Stimulated activated CD8-positive, alpha-beta memory T cell treated with anti-CD3 and anti-CD28 coated beads, Interleukin-4, amount 100 ng/mL, for 4 hours (primary cell): ENCODE results near the gene ZNF787.

Source experiments
- DNase-seq, 2 donors: peaks; one replicate each; pipeline ENCODE4 v3.0.0-alpha.2; 2020; ENCODE audit warnings: low read depth in 2 of 2, low spot score in 1 of 2

ZNF787 gene

GRCh38 chr19:56123266-56123891 is 2.3 kb upstream of the ZNF787 start:
- no peak for DNase-seq

DNA sequence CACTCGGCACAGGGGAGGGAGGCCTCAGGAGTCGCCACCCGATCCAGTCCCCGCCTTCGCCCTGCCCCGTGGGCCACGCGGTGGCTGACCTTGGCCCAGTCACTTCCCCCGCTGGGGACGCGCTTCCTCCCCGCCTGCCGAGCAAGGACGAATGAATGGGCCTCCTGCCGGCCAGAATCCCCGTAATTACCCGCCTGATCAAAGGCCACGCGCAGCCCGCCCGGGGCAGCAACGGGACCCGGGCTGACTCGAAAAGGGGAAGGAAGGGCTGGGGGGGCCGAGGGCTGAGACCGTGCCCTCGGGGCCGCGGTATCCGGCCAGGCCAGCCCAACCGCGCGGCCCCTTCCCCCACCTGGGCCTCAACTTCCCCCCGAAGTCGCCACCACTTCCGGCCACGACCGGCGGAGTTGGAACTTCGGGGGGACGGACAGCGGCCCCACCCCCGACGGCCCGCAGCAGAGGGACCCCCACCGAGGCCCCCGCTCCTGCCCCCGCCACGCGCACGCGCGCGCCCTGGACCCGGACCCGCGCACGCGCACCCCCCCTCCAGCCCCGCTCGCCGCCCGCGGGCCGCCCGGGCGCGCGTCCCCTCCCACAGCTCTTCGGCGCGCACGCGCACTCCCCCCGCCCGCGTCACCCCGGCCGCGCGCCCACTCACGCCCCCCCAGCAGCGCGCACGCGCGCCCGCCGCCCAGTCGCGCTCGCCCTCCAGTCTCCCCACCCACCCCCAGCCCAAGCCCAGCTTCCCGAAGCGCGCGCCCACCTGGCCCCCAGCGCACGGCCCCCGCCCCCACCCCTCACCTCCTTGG is 520 bp downstream of the ZNF787 start:
- DNase-seq: peak; percentile 59 to 68

GRCh38 chr19:56120002-56120370 is 1.1 kb downstream of the ZNF787 start:
- no peak for DNase-seq

DNA sequence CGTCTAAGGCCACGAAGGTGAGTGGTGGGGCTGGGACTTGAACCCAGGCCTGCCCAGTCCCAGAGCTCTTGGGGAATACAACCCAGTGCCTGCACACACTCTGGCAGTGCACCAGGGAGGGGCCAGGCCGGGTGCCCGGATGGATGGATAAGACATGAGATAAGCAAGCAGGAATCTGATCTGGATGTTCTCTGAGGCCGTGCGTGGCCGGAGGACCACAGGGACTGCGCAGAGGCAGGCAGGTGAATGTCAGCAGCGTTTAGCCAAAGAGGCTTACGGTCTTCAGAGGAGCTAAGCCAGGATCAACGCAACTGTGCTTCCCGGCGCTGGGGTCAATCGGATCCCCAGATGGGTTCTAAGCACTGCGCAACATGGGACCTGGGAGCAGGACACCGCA is 1.5 kb downstream of the ZNF787 start:
- no peak for DNase-seq

DNA sequence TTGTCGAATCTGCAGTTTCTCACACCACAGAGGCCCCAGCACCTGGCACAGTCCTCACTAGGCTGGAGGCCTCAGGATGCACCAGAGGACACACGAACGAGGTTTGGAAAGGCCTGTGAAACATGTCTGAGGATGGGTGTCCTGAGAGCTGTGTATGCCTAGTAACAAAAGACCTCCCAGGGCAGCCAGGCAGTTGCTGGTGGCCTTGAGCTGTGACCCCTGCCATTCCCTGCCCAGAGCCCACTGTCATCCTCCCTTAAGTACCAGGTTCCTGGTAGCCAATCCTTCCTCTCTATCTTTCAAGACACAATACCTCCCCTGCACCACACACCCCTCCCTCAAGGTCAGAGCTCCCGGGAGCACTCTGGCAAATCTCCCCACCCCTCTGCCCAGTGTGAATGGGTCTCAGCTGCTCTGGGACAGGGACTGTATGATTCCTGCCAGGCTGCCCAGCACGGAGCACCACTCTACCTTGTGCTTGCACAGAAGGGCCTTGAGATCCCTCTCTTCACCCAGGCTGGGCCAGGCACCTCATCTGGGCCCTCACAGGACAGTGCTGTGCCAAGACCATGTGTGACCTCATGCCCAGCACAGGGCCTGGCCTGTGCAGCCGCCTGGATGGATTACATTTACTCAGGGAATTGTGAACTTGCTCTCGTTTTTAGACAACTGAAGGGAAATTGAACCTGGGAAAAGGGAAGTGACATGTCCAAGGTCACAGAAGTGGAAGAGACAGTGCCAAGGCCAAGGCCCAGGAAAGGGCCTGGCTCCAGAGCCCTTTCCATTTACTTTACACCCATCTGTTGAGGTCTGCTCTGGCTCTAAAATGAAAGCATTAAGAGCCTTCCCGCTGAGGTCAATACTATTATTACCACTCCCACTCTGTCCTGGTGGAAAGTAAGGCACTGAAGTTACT is 2.2 kb downstream of the ZNF787 start:
- DNase-seq: no peak

GRCh38 chr19:56117889-56118288 is 3.2 kb downstream of the ZNF787 start:
- DNase-seq: no peak

DNA sequence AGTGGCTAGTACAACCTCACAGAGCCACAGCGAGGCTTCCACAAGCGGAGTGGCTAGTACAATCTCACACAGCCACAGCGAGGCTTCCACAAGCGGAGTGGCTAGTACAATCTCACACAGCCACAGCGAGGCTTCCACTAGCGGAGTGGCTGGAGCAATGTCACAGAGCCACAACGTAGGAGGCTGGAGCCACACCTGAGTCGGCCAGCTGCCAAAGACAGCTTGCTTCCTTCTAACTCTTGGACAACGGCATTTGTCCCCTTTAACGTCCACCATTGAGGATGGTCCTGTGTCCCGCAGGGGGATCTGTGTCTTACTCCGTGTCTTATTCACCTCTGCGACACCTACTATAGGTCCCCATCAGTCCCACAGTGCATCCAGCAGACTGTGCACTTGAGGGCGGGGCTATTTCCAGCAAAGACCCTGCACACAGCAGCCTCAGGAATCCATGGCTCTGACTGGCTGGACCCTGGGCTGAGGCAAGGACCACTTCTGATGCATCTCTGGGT is 3.7 kb downstream of the ZNF787 start:
- no peak for DNase-seq

- DNase-seq: no peak
These were observed 4.5 kb downstream of the ZNF787 start for GRCh38 chr19:56116606-56117005.

DNA sequence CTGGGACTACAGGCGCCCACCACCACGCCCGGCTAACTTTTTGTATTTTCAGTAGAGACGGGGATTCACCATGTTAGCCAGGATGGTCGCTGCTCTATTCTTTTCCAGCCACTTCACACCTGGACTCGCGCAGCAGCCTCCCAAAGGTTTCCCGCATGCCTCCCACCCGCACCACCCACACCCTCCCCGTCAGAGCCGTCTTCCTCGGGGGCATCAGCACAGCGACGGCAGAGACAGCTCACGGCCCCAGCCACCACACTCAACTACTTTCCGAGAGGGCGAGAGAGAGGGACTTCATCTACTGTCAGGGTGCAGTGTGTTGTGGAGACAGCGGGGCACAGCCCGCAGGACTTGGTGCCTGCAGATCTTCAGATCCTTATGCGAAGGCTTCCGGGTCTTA is 5.6 kb downstream of the ZNF787 start:
- DNase-seq: no peak

- DNase-seq: no peak
These were observed 6.4 kb downstream of the ZNF787 start for GRCh38 chr19:56114778-56115110.

GRCh38 chr19:56114051-56114777 is 6.9 kb downstream of the ZNF787 start:
- DNase-seq: no peak

- no peak for DNase-seq
These were observed 7.9 kb downstream of the ZNF787 start for GRCh38 chr19:56113074-56113632.

- DNase-seq: no peak
These were observed 8.8 kb downstream of the ZNF787 start for GRCh38 chr19:56112313-56112709.

- DNase-seq: peak in 1 of 2 donors; percentile 14
These were observed 9.3 kb downstream of the ZNF787 start for GRCh38 chr19:56111601-56112312.

DNA sequence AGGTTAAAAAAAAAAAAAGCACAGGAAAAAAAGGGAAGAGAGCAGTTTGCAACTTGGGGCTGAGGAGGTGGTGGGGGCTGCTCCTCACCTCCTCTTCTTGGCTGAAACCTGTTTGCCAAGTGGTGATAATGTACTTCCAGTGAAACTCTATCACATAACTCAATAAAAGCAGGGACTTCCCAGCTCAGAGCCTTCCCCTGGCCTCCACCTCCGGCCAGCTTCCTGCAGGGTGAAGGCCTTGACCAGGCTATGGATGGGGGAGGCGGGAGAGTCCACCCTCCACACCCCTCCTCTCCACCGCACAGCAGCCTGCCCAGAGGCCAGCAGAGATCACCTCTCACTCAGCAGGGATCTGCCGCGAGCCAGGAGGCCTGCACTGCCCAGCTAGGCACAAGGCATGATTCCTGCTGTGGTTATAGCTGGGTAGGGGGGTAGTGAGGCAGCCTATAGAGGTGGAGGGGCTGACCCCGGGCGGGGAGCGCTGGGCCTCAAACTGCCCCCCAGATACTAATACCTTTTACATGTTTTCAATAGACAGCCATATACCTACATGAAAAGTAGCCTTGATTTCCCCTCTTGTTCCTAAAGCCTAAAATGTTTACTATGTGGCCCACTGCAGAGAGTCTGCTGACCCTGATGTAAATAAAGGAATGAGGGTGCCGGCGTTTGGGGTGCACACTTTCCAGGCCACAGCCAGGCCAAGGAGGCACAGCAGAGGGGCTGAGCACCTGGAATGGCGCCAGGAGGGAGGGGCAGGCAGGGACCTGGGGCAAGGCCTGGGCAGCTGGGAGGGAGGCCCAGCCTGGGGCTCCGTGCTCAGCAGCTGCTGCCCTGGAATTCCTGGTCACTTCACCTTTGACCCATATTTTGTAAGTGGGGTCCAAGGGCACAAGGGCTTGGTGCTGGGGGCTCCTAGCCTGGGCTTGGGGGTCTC is 10.3 kb downstream of the ZNF787 start:
- DNase-seq: no peak

DNA sequence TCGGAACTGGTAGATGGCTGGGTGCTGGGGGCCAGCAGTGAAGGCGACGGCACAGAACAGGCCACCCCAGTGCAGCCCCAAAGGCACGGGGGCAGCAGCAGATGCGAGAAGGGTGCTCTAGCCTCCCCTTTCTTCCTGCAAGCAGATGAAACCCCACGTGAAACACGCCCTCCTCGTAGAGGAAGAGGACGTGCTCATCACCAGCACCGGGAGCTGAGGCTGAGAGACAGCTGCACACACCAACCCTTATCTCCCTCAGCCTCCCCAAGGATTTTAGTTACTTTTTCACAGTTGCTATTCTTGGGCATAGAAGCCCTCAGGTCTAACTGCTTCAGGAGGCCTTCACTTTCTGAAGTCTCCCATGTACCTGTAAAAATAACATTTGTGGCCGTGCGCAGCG is 11.9 kb downstream of the ZNF787 start:
- no peak for DNase-seq

GRCh38 chr19:56108447-56109195 is 12.5 kb downstream of the ZNF787 start:
- DNase-seq: no peak

- no peak for DNase-seq
These were observed 13.3 kb downstream of the ZNF787 start for GRCh38 chr19:56107626-56108351.
